SK-N-SH treated with all-trans-retinoic acid at 6 μM for 48 hours (cell line): ENCODE data around the gene KLF11.
A peak's percentile ranks its signal among the peaks of the same experiment; 100 is the strongest.
"Not testable (repeated sequence)": the region's sequence is repeated elsewhere in the genome, so short reads cannot be mapped to it uniquely, and the experiment has no call there.

ENCODE experiments used
- ATAC-seq: fragments of 200-7000 bp; cut with Tn5 transposase; 3 replicates; pipeline ENCODE4 v1.9.1; 2020; ENCODE audit warnings: mild to moderate bottlenecking, moderate library complexity
- ARNTL ChIP-seq: fragments of 450-650 bp; formaldehyde crosslinking; IDR thresholded peaks from 2 replicates; pipeline ENCODE4 v1.5.0; 2020; ENCODE audit warnings: low read depth, mild to moderate bottlenecking, moderate library complexity, borderline replicate concordance
- BACH2 ChIP-seq: fragments of 250-450 bp; sonication (Bioruptor Pico); IDR thresholded peaks from 2 replicates; pipeline ENCODE4 v1.9.0; 2021; ENCODE audit warnings: mild to moderate bottlenecking, borderline replicate concordance
- CSRNP3 ChIP-seq: fragments of 250-450 bp; sonication (Bioruptor Pico); IDR thresholded peaks from 2 replicates; pipeline ENCODE4 v1.5.1; 2021; ENCODE audit warnings: mild to moderate bottlenecking, moderate library complexity
- ESRRG ChIP-seq: fragments of 250-450 bp; sonication (Bioruptor Pico); IDR thresholded peaks from 2 replicates; pipeline ENCODE4 v1.6.1; 2021; ENCODE audit warnings: mild to moderate bottlenecking
- GLIS3 ChIP-seq: fragments of 250-450 bp; sonication (Bioruptor Pico); IDR thresholded peaks from 2 replicates; pipeline ENCODE4 v1.5.0; 2020; ENCODE audit warnings: mild to moderate bottlenecking, moderate library complexity
- ISL1 ChIP-seq: fragments of 250-450 bp; sonication (Bioruptor Pico); IDR thresholded peaks from 2 replicates; pipeline ENCODE4 v2.1.2; 2022; ENCODE audit warnings: mild to moderate bottlenecking, moderate library complexity
- OSR1 ChIP-seq: fragments of 250-450 bp; sonication (Bioruptor Pico); IDR thresholded peaks from 2 replicates; pipeline ENCODE4 v1.8.0; 2022; ENCODE audit warnings: moderate library complexity, mild to moderate bottlenecking, inconsistent platforms
- POU6F1 ChIP-seq: fragments of 250-450 bp; sonication (Bioruptor Pico); IDR thresholded peaks from 2 replicates; pipeline ENCODE4 v1.8.0; 2021; ENCODE audit warnings: low read depth, mild to moderate bottlenecking, moderate library complexity, borderline replicate concordance
- PPARA ChIP-seq: fragments of 250-450 bp; sonication (Bioruptor Pico); IDR thresholded peaks from 2 replicates; pipeline ENCODE4 v1.5.0; 2020; ENCODE audit warnings: mild to moderate bottlenecking, borderline replicate concordance
- RARB ChIP-seq: fragments of 250-450 bp; sonication (Bioruptor Pico); IDR thresholded peaks from 2 replicates; pipeline ENCODE4 v1.8.0; 2021; ENCODE audit warnings: mild to moderate bottlenecking, moderate library complexity
- TCF4 ChIP-seq: fragments of 250-450 bp; sonication (Bioruptor Pico); IDR thresholded peaks from 2 replicates; pipeline ENCODE4 v1.8.0; 2021; ENCODE audit warnings: mild to moderate bottlenecking, moderate library complexity, borderline replicate concordance
- TOX ChIP-seq: fragments of 250-450 bp; sonication (Bioruptor Pico); IDR thresholded peaks from 2 replicates; pipeline ENCODE4 v1.8.0; 2021; ENCODE audit warnings: mild to moderate bottlenecking, moderate library complexity, borderline replicate concordance
- ZC3H10 ChIP-seq: fragments of 250-450 bp; sonication (Bioruptor Pico); IDR thresholded peaks from 2 replicates; pipeline ENCODE4 v1.5.1; 2021; ENCODE audit warnings: mild to moderate bottlenecking, moderate library complexity
- ZFP3 ChIP-seq: fragments of 250-450 bp; sonication (Bioruptor Pico); IDR thresholded peaks from 2 replicates; pipeline ENCODE4 v1.5.0; 2020; ENCODE audit warnings: mild to moderate bottlenecking, moderate library complexity
- ZFP30 ChIP-seq: fragments of 450-650 bp; formaldehyde crosslinking; IDR thresholded peaks from 2 replicates; pipeline ENCODE4 v1.5.0; 2022; ENCODE audit warnings: mild to moderate bottlenecking, moderate library complexity
- ZNF565 ChIP-seq: fragments of 450-650 bp; formaldehyde crosslinking; conservative IDR thresholded peaks from 2 replicates; pipeline ENCODE4 v1.5.0; 2020; ENCODE audit warnings: low read depth, mild to moderate bottlenecking, moderate library complexity
- ZNF70 ChIP-seq: fragments of 450-650 bp; formaldehyde crosslinking; IDR thresholded peaks from 2 replicates; pipeline ENCODE4 v1.5.0; 2020; ENCODE audit warnings: mild to moderate bottlenecking, moderate library complexity
- ZNF8 ChIP-seq: fragments of 450-650 bp; formaldehyde crosslinking; IDR thresholded peaks from 2 replicates; pipeline ENCODE4 v1.5.0; 2020; ENCODE audit warnings: mild to moderate bottlenecking, moderate library complexity

Gene KLF11

GRCh38 chr2:10007921-10008808 is 35.2 kb upstream of the KLF11 start:
- TF ChIP-seq ZFP3: no peak
- TF ChIP-seq POU6F1 (CRISPR knock-in tag): no peak
- TF ChIP-seq ZNF8 (CRISPR knock-in tag): no peak
- no peak for TF ChIP-seq ARNTL (CRISPR knock-in tag)
- no peak for TF ChIP-seq TOX
- no peak for TF ChIP-seq ZNF565
- TF ChIP-seq ZC3H10 (CRISPR knock-in tag): no peak
- TF ChIP-seq ESRRG (CRISPR knock-in tag): no peak
- no peak for TF ChIP-seq RARB
- no peak for TF ChIP-seq ZFP30 (CRISPR knock-in tag)
- TF ChIP-seq OSR1 (CRISPR knock-in tag): no peak
- no peak for TF ChIP-seq GLIS3
- TF ChIP-seq TCF4 (CRISPR knock-in tag): no peak
- no peak for ATAC-seq

- ATAC-seq: no peak
- TF ChIP-seq GLIS3 (no peak), ZNF70 (CRISPR knock-in tag) (no peak)
- TF ChIP-seq, all 23 proteins: peak for 0
Observed at GRCh38 chr2:10008809-10009176, 34.6 kb upstream of the KLF11 start.

GRCh38 chr2:10009271-10009810 is 34.0 kb upstream of the KLF11 start:
- TF ChIP-seq BACH2 (CRISPR knock-in tag) (no peak), RARB (no peak), ISL1 (CRISPR knock-in tag) (no peak), PPARA (no peak)
- peak; percentile 41 for ATAC-seq

- peak; percentile 50 for ATAC-seq
- no peak for TF ChIP-seq CSRNP3 (CRISPR knock-in tag)
- TF ChIP-seq PPARA: peak; percentile 96
Observed at GRCh38 chr2:10009811-10010781, 33.3 kb upstream of the KLF11 start.

GRCh38 chr2:10010861-10011605 is 32.3 kb upstream of the KLF11 start:
- ATAC-seq: not testable (repeated sequence)

- ATAC-seq: not testable (repeated sequence)
Observed at GRCh38 chr2:10011606-10012325, 31.6 kb upstream of the KLF11 start.

- ATAC-seq: not testable (repeated sequence)
Observed at GRCh38 chr2:10012366-10012962, 30.9 kb upstream of the KLF11 start.
